KOPT-K1 (cell line): ENCODE data around the gene VPS51.

Experiments used
- H3K27ac ChIP-seq: fragments of 200-600 bp; sonication (generic); 2 replicates; pipeline ENCODE4 v1.5.1; 2016; ENCODE audit warnings: antibody characterized with exemption, mild to moderate bottlenecking, low read depth, low read length; ENCODE audit not compliant: poor library complexity, severe bottlenecking
- H3K36me3 ChIP-seq: fragments of 200-600 bp; sonication (generic); 2 replicates; pipeline ENCODE4 v1.5.1; 2017; ENCODE audit warnings: antibody characterized with exemption, mild to moderate bottlenecking, low read length, moderate library complexity; ENCODE audit not compliant: insufficient read depth
- H3K9me3 ChIP-seq: fragments of 200-600 bp; sonication (generic); 2 replicates; pipeline ENCODE4 v1.5.1; 2017; ENCODE audit warnings: antibody characterized with exemption, low read length, mild to moderate bottlenecking; ENCODE audit not compliant: insufficient read depth, poor library complexity, severe bottlenecking

The VPS51 gene

DNA sequence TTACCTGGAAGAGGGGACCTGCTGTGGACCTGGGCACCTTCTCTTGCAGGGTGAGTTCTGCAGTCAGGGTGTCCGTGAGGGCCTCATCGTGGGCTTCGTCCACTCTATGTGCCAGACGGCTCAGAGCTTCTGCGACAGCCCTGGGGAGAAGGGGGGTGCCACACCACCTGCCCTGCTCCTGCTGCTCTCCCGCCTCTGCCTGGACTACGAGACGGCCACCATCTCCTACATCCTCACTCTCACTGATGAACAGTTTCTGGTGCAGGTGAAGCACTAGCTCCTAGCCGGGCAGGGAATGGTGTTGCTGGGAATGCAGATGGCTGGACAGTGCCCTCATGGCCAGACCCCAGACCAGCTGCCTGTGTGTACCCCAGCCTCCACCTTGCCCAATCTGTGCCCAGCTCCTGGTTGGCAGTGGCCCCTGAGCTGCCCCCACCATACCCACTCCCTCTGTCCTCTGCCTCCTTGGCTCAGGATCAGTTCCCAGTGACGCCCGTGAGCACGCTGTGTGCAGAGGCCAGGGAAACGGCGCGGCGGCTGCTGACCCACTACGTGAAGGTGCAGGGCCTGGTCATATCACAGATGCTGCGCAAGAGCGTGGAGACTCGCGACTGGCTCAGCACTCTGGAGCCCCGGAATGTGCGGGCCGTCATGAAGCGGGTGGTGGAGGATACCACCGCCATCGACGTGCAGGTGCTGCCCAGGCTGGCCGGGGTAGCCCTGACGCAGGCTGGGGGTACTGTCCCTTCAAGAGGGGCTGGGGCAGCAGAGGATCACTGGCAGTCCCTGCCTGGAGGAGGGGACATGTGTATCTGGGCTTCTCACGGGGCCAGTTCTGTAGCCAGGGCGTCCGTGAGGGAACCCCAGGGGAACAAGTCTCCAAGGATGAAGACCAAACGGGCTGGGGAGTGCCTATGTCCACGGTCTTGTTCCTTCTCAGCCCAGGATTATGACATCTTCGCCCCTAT lies 13.5 kb downstream of the VPS51 start:
- Histone ChIP-seq H3K9me3 (no peaks in the 10 kb centered on the region), H3K36me3 (peaks cover 50% of the 10 kb centered on the region), H3K27ac (no peak overlapping the region)

DNA sequence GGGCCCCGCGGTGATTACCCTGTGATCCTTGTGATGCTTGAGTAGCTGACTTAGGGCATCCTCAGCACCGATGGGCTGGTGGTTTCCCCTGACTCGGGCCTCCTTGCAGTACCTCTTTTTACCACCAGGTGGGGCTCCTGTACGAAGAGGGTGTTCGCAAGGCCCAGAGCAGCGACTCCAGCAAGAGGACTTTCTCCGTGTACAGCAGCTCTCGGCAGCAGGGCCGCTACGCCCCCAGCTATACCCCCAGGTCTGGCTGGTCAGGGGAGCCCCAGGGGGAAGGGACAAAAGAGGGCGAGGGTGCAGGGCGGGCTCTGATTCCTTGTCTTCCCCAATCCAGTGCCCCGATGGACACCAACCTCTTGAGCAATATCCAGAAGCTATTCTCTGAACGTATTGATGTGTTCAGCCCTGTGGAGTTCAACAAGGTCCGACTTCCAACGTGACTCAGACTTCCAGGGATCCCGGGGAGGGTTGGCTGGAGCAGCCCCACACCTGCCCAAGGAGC lies 14.4 kb downstream of the VPS51 start:
- Histone ChIP-seq H3K27ac (peak overlapping the region; percentile 3), H3K9me3 (no peaks in the 10 kb centered on the region), H3K36me3 (peaks cover 46% of the 10 kb centered on the region)

DNA sequence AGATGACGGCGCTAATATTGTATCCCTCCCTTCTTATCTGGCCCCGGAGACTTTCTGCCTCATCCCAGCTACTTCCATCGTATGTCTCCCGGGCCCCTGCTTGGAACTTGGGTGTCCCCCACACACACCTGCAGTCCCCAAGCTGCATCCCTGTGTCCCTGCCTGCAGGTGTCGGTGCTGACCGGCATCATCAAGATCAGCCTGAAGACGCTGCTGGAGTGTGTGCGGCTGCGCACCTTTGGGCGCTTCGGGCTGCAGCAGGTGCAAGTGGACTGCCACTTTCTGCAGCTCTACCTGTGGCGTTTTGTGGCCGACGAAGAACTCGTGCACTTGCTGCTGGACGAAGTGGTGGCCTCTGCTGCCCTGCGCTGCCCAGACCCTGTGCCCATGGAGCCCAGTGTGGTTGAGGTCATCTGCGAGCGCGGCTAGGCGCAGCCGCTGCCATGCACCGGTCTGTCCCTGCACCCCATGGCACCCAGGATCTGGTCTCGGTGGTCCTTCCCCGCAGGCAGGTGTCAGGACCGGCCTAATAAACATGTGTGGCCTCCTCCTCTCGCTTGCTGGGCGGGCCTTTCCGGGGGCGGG lies 15.2 kb downstream of the VPS51 start:
- Histone ChIP-seq H3K9me3 (no peaks in the 10 kb centered on the region), H3K27ac (no peak overlapping the region), H3K36me3 (peaks cover 48% of the 10 kb centered on the region)

- Histone ChIP-seq H3K27ac (peak within 1 kb of the TSS; percentile 64), H3K9me3 (no peaks in the 10 kb centered on the region)
Measured at GRCh38 chr11:65111744-65112545, 15.9 kb downstream of the VPS51 start, which contains the start of gene TM7SF2. Gene TM7SF2 (plus strand): TSS chr11:65111872. CDS start chr11:65112016, 144 bp downstream.

DNA sequence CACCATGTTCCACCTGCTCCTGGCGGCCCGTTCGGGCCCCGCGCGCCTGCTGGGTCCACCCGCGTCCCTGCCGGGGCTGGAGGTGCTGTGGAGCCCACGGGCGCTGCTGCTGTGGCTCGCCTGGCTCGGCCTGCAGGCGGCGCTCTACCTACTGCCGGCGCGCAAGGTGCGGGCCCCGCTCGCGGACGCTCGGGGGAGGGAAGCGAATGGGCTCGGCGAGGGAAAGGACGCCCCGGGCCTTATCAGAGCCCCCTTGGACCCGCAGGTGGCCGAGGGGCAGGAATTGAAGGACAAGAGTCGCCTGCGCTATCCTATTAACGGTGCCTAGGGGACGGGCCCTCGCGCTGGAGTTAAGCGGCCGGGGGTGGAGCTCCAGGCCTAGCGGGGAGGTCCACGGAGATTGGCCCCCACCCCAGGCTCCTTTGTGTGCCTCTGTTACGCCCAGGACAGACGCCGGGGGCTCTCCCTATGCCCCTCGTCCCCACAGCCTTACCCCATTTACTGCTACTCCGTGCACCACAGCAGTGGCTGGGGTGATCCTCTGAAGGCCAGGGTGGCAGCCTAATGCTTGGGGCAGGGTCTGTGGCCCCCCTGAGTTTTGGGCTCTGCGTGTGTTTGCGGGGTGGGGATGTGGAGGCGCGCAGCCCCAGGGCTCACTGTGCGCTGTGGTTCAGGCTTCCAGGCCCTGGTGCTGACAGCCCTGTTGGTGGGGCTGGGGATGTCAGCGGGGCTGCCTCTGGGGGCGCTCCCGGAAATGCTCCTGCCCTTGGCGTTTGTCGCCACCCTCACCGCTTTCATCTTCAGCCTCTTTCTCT lies 16.7 kb downstream of the VPS51 start:
- no peaks in the 10 kb centered on the region for H3K9me3 ChIP-seq
- peak overlapping the region; percentile 64 for H3K27ac ChIP-seq
- peaks cover 42% of the 10 kb centered on the region for H3K36me3 ChIP-seq

More at GRCh38 chr11:65111744-65112545, 15.9 kb downstream of the VPS51 start, which contains the start of gene TM7SF2:
- peaks cover 48% of the 10 kb centered on the region for H3K36me3 ChIP-seq

DNA sequence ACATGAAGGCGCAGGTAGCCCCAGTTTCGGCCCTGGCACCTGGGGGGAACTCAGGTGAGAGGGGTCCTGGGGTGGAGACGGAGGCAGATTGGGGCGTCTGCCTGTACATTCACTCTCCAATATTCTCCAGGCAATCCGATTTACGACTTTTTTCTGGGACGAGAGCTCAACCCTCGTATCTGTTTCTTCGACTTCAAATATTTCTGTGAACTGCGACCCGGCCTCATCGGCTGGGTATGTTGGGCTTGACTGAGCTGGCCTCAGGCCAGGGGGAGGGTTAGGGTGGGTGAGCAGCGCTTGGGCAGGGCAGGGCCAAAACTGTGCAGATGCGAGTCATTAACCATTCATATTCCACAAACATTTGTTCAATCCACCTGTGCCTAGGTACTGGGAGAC lies 17.3 kb downstream of the VPS51 start:
- Histone ChIP-seq H3K36me3 (peaks cover 42% of the 10 kb centered on the region), H3K9me3 (no peaks in the 10 kb centered on the region), H3K27ac (peak overlapping the region; percentile 64)

- Histone ChIP-seq H3K27ac (no peak overlapping the region), H3K9me3 (no peaks in the 10 kb centered on the region), H3K36me3 (peaks cover 42% of the 10 kb centered on the region)
Measured at GRCh38 chr11:65113839-65114238, 17.8 kb downstream of the VPS51 start.

GRCh38 chr11:65114538-65115171 lies 18.6 kb downstream of the VPS51 start:
- Histone ChIP-seq H3K36me3 (peaks cover 42% of the 10 kb centered on the region), H3K27ac (no peak overlapping the region), H3K9me3 (no peaks in the 10 kb centered on the region)

GRCh38 chr11:65115361-65116082 lies 19.5 kb downstream of the VPS51 start:
- no peak overlapping the region for H3K27ac ChIP-seq
- peaks cover 46% of the 10 kb centered on the region for H3K36me3 ChIP-seq
- no peaks in the 10 kb centered on the region for H3K9me3 ChIP-seq

DNA sequence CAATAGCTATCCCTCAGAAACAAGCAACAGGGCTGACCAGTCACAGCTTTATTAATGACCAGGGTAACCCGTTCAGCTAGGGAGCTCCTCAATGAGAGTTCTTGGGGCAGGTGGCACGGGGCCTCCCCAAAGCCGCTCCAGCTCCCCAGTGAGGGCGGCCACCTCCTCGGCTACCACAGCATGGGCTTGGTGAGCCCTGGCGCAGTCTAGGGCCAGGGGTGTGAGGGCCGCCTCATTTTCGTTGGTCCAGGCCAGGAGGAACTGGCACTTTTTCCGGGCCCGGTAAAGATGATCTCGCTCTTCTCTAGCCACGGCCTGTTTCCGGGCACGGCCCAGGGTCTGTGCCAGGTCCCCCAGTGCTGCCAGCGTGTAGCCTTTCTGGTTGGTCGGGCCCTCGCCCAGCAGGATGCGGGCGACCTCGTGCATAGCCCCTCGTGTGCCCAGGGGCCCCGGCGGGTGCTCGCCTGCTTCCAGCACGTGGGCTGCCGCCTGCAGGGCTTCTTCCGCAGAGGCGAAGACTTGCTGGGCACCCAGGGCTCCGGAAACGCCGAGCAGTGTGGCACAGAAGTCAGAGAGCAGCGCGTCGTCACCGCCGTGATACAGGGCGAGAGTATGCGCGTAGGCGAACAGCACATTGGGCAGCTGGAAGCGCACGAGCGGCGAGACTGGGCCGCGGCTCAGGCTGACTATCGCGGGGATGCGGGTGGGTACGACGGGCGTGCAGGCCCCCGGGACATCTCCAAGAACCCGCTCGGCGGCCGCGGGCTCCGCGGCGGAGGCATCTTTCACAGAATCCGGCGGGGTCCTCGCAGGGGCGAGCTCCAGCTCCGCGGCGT lies 20.6 kb downstream of the VPS51 start:
- Histone ChIP-seq H3K27ac (peak overlapping the region; percentile 66), H3K9me3 (no peaks in the 10 kb centered on the region), H3K36me3 (peaks cover 49% of the 10 kb centered on the region)

- Histone ChIP-seq H3K36me3 (peaks cover 49% of the 10 kb centered on the region), H3K27ac (peak within 1 kb of the TSS; percentile 66), H3K9me3 (no peaks in the 10 kb centered on the region)
Measured at GRCh38 chr11:65117206-65118096, 21.4 kb downstream of the VPS51 start, which contains the start of gene ZNHIT2. Gene ZNHIT2 (minus strand): TSS chr11:65117701. CDS start chr11:65117653, 48 bp downstream.
